ENCODE data around the gene ZNF629. TPM values are rescaled to one million over a fixed set of nuclear protein-coding genes. Genes with fewer than 3 reads are reported as not detected.
"Not testable (repeated sequence)": the region's sequence is repeated elsewhere in the genome, so short reads cannot be mapped to it uniquely, and the experiment has no call there.

ZNF629 gene
- total RNA-seq, 1 donor: 19.4 TPM

- TF ChIP-seq CTCF (IDR thresholded peaks at IDR 0.05; ENCODE audit: insufficient read depth, low read depth, low read length): no peak
- no peak overlapping the region for H3K4me3 ChIP-seq (ENCODE audit: low read depth, low read length)
These were observed 29.8 kb upstream of the ZNF629 start for GRCh38 chr16:30816769-30817168.

GRCh38 chr16:30813821-30814189 is 26.8 kb upstream of the ZNF629 start:
- DNase-seq (ENCODE audit: low read depth): no peak
- H3K4me3 ChIP-seq (ENCODE audit: low read depth, low read length): peak overlapping the region; percentile 71
- no peak for TF ChIP-seq CTCF (IDR thresholded peaks at IDR 0.05; ENCODE audit: insufficient read depth, low read depth, low read length)

More at GRCh38 chr16:30816769-30817168, 29.8 kb upstream of the ZNF629 start:
- DNase-seq (ENCODE audit: low read depth): no peak

- H3K4me3 ChIP-seq (ENCODE audit: low read depth, low read length); DNase-seq (ENCODE audit: low read depth): not testable (repeated sequence)
These were observed 22.7 kb upstream of the ZNF629 start for GRCh38 chr16:30809675-30810074.

GRCh38 chr16:30808890-30809426 is 22.0 kb upstream of the ZNF629 start:
- DNase-seq (ENCODE audit: low read depth); H3K4me3 ChIP-seq (ENCODE audit: low read depth, low read length): not testable (repeated sequence)

- no peak for DNase-seq (ENCODE audit: low read depth)
- no peak for TF ChIP-seq CTCF (IDR thresholded peaks at IDR 0.05; ENCODE audit: insufficient read depth, low read depth, low read length)
- H3K4me3 ChIP-seq (ENCODE audit: low read depth, low read length): no peak overlapping the region
These were observed 21.1 kb upstream of the ZNF629 start for GRCh38 chr16:30808146-30808545.

GRCh38 chr16:30805370-30806169 is 18.6 kb upstream of the ZNF629 start:
- H3K4me3 ChIP-seq (ENCODE audit: low read depth, low read length): peak overlapping the region; percentile 77
- peak; percentile 81 for DNase-seq (ENCODE audit: low read depth)
- TF ChIP-seq CTCF (IDR thresholded peaks at IDR 0.05; ENCODE audit: insufficient read depth, low read depth, low read length): no peak

- DNase-seq (ENCODE audit: low read depth): no peak
- H3K4me3 ChIP-seq (ENCODE audit: low read depth, low read length): peak overlapping the region; percentile 77
- no peak for TF ChIP-seq CTCF (IDR thresholded peaks at IDR 0.05; ENCODE audit: insufficient read depth, low read depth, low read length)
These were observed 18.0 kb upstream of the ZNF629 start for GRCh38 chr16:30805056-30805369.

GRCh38 chr16:30802936-30803335 is 15.9 kb upstream of the ZNF629 start:
- TF ChIP-seq CTCF (IDR thresholded peaks at IDR 0.05; ENCODE audit: insufficient read depth, low read depth, low read length): no peak
- H3K4me3 ChIP-seq (ENCODE audit: low read depth, low read length): no peak overlapping the region
- DNase-seq (ENCODE audit: low read depth): no peak
